ENCODE results near the gene TVP23C. TPM values are rescaled to one million over a fixed set of nuclear protein-coding genes. Genes with fewer than 3 reads are reported as not detected.

Gene TVP23C
- total and polyA plus RNA-seq, 4 experiments from 2014 or later = 5.8 to 34.5 (median 16.6) TPM

DNA sequence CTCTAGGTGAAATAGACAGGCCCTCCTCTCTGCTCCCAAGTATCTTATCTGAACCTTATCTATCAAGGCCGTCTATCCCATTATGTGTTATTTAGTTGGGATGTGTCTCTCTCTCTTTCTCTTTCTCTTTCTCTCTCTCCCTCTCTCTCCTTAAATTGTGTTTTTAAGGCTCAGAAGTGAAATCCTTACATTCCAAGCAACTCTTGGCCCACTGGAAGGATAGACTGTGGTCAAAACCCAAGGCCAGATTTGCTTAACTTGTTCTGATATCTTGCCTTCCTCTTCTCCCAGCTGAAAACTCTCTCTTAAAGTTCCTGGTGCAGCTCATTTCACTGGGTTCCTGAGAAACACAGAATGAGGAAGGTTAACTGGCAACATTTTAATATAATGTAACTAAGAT is 110.5 kb downstream of the TVP23C start:
- Mint-ChIP-seq H3K36me3 (peaks cover 37 to 41% of the 10 kb centered on the region in 2 donors), H3K27ac (no peak overlapping the region), H3K4me1 (peaks cover 0 to 2% (median under 1%) of the 10 kb centered on the region in 4 donors), H3K27me3 (no peaks in the 10 kb centered on the region), H3K4me3 (no peak overlapping the region), H3K9me3 (peaks cover 0 to 13% (median 6%) of the 10 kb centered on the region in 8 donors)
- H3K9me3 ChIP-seq (ENCODE audit: control insufficient read depth in 1 of 2, low read length in 2 of 2) = no peaks in the 10 kb centered on the region
- no peak for DNase-seq
- H3K27me3 ChIP-seq (ENCODE audit: insufficient read depth, low read length) = no peaks in the 10 kb centered on the region
- H3K36me3 ChIP-seq (ENCODE audit: insufficient read depth, low read length) = no peaks in the 10 kb centered on the region
- no peak overlapping the region for H3K27ac ChIP-seq (ENCODE audit: low read depth, low read length)
- no peak overlapping the region for H3K4me3 ChIP-seq (ENCODE audit: low read length in 2 of 2)
- CTCF ChIA-PET (ENCODE audit: partially characterized antibody) = no interaction called here
- H3K4me1 ChIP-seq (ENCODE audit: insufficient read depth, low read length) = no peaks in the 10 kb centered on the region
- intact Hi-C loops (cut with micrococcal nuclease) = no loop called here
- POLR2A ChIA-PET (ENCODE audit: partially characterized antibody) = no interaction called here

Other genes with a start within 250 kb of the TVP23C start
- gene TEKT3, start 221.9 kb downstream of the TVP23C start, total RNA-seq = under 1 TPM; 0.42 to 0.76 TPM
- not detected for gene TEKT3, start 221.9 kb downstream of the TVP23C start, polyA plus RNA-seq
- 10 to 100 TPM in 1 of 2 experiments, 1 to 10 TPM in 1; 9.6 to 17.3 TPM for gene CDRT4, start 95.9 kb downstream of the TVP23C start, total RNA-seq
- gene CDRT4, start 95.9 kb downstream of the TVP23C start, polyA plus RNA-seq = 1 to 10 TPM; 1.9 to 2.0 TPM
- gene FBXW10B, start 56.2 kb upstream of the TVP23C start, total RNA-seq = under 1 TPM; 0.26 to 0.89 TPM
- gene FBXW10B, start 56.2 kb upstream of the TVP23C start, polyA plus RNA-seq = not detected
- 10 to 100 TPM in 1 of 2 experiments, 1 to 10 TPM in 1; 8.3 to 11.2 TPM for gene TRIM16, start 120.8 kb upstream of the TVP23C start, total RNA-seq
- gene TRIM16, start 120.8 kb upstream of the TVP23C start, polyA plus RNA-seq = 1 to 10 TPM; 4.2 to 5.6 TPM
- 10 to 100 TPM; 30.3 to 35.4 TPM for gene ZNF286A, start 136.3 kb upstream of the TVP23C start, total RNA-seq
- gene ZNF286A, start 136.3 kb upstream of the TVP23C start, polyA plus RNA-seq = 10 to 100 TPM; 10.8 to 13.5 TPM
- under 1 TPM; 0.19 to 0.49 TPM for gene TBC1D26, start 168.8 kb upstream of the TVP23C start, total RNA-seq
- gene TBC1D26, start 168.8 kb upstream of the TVP23C start, polyA plus RNA-seq = not detected